Loucy (cell line): ENCODE data around the gene SEC14L1.

Source experiments
- H2AFZ ChIP-seq: fragments of 200-600 bp; sonication (generic); 2 replicates; pipeline ENCODE4 v1.6.0; 2016; ENCODE audit warnings: antibody characterized with exemption, mild to moderate bottlenecking, low read length, moderate library complexity
- H3F3A ChIP-seq: fragments of 200-600 bp; 2 replicates; pipeline ENCODE4 v1.6.0; 2016; ENCODE audit warnings: antibody characterized with exemption, low read depth, mild to moderate bottlenecking
- H3K27me3 ChIP-seq: fragments of 200-600 bp; sonication (generic); 2 replicates; pipeline ENCODE4 v1.6.1; 2014; ENCODE audit warnings: low read length, mild to moderate bottlenecking; ENCODE audit not compliant: insufficient read depth, poor library complexity, severe bottlenecking
- H3K36me3 ChIP-seq: fragments of 200-600 bp; sonication (generic); 2 replicates; pipeline ENCODE4 v1.6.1; 2016; ENCODE audit warnings: low read length; ENCODE audit not compliant: insufficient read depth
- H3K4me1 ChIP-seq: fragments of 200-600 bp; sonication (generic); 2 replicates; pipeline ENCODE4 v1.5.1; 2014; ENCODE audit warnings: low read length, mild to moderate bottlenecking; ENCODE audit not compliant: insufficient read depth, poor library complexity, severe bottlenecking
- H3K4me2 ChIP-seq: fragments of 200-600 bp; sonication (generic); 2 replicates; pipeline ENCODE4 v1.6.0; 2014; ENCODE audit warnings: antibody characterized with exemption, low read length, low read depth, mild to moderate bottlenecking; ENCODE audit not compliant: poor library complexity, severe bottlenecking
- H3K4me3 ChIP-seq: fragments of 200-600 bp; sonication (generic); 2 replicates; pipeline ENCODE4 v1.5.1; 2014; ENCODE audit warnings: low read length, mild to moderate bottlenecking, mixed read lengths; ENCODE audit not compliant: poor library complexity, severe bottlenecking
- H3K79me2 ChIP-seq: fragments of 200-600 bp; sonication (generic); 2 replicates; pipeline ENCODE4 v1.6.1; 2014; ENCODE audit warnings: low read length; ENCODE audit not compliant: insufficient read depth
- H3K9ac ChIP-seq: fragments of 200-600 bp; sonication (generic); 2 replicates; pipeline ENCODE4 v1.6.0; 2014; ENCODE audit warnings: mild to moderate bottlenecking, low read depth, low read length, moderate library complexity; ENCODE audit not compliant: poor library complexity, severe bottlenecking
- H3K9me2 ChIP-seq: fragments of 200-600 bp; sonication (generic); replicated peaks from 2 replicates; pipeline ENCODE4 v1.6.1; 2016; ENCODE audit warnings: low read depth, low read length, mixed read lengths
- H3K9me3 ChIP-seq: fragments of 200-600 bp; sonication (generic); 2 replicates; pipeline ENCODE4 v1.6.1; 2014; ENCODE audit warnings: mild to moderate bottlenecking, antibody characterized with exemption, low read length, low read depth; ENCODE audit not compliant: insufficient read depth
- H4K20me1 ChIP-seq: fragments of 200-600 bp; sonication (generic); 2 replicates; pipeline ENCODE4 v1.6.0; 2014; ENCODE audit warnings: antibody characterized with exemption, low read length, mild to moderate bottlenecking; ENCODE audit not compliant: insufficient read depth, poor library complexity, severe bottlenecking
- EZH2phosphoT487 ChIP-seq: fragments of 200-600 bp; IDR thresholded peaks from 2 replicates; pipeline ENCODE4 v1.6.1; 2018; ENCODE audit warnings: antibody characterized with exemption, mild to moderate bottlenecking, moderate library complexity, borderline replicate concordance
- TF ChIP-seq, protein P1 (sequence below): fragments of 200-600 bp; sonication (generic); conservative IDR thresholded peaks from 2 replicates; pipeline ENCODE4 v1.5.1; 2014; ENCODE audit warnings: mild to moderate bottlenecking, antibody characterized with exemption, low read length

SEC14L1 gene

GRCh38 chr17:77105706-77106105, 35.1 kb upstream of the SEC14L1 start:
- TF ChIP-seq, protein P1, sequence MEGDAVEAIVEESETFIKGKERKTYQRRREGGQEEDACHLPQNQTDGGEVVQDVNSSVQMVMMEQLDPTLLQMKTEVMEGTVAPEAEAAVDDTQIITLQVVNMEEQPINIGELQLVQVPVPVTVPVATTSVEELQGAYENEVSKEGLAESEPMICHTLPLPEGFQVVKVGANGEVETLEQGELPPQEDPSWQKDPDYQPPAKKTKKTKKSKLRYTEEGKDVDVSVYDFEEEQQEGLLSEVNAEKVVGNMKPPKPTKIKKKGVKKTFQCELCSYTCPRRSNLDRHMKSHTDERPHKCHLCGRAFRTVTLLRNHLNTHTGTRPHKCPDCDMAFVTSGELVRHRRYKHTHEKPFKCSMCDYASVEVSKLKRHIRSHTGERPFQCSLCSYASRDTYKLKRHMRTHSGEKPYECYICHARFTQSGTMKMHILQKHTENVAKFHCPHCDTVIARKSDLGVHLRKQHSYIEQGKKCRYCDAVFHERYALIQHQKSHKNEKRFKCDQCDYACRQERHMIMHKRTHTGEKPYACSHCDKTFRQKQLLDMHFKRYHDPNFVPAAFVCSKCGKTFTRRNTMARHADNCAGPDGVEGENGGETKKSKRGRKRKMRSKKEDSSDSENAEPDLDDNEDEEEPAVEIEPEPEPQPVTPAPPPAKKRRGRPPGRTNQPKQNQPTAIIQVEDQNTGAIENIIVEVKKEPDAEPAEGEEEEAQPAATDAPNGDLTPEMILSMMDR: no peak
- TF ChIP-seq EZH2phosphoT487: no peak
- H2AFZ ChIP-seq: no peak overlapping the region

GRCh38 chr17:77106874-77107358, 33.9 kb upstream of the SEC14L1 start:
- H3K9me3 ChIP-seq: no peaks in the 10 kb centered on the region
- H3K4me3 ChIP-seq: no peak overlapping the region
- no peak overlapping the region for H2AFZ ChIP-seq
- H3K4me1 ChIP-seq: peaks cover 14% of the 10 kb centered on the region
- H3K36me3 ChIP-seq: no peaks in the 10 kb centered on the region
- H3F3A ChIP-seq: no peaks in the 10 kb centered on the region
- no peak overlapping the region for H3K9ac ChIP-seq
- H4K20me1 ChIP-seq: no peaks in the 10 kb centered on the region
- TF ChIP-seq EZH2phosphoT487: no peak
- TF ChIP-seq, protein P1: no peak
- no peaks in the 10 kb centered on the region for H3K79me2 ChIP-seq
- H3K4me2 ChIP-seq: no peak overlapping the region
- H3K27me3 ChIP-seq: no peaks in the 10 kb centered on the region
- H3K9me2 ChIP-seq: no peaks in the 10 kb centered on the region

More at GRCh38 chr17:77105706-77106105, 35.1 kb upstream of the SEC14L1 start:
- H3K4me1 ChIP-seq: peaks cover 14% of the 10 kb centered on the region
- H3K9ac ChIP-seq: no peak overlapping the region
- no peak overlapping the region for H3K4me3 ChIP-seq
- no peak overlapping the region for H3K4me2 ChIP-seq
- H3K27me3 ChIP-seq: no peaks in the 10 kb centered on the region
- no peaks in the 10 kb centered on the region for H3K79me2 ChIP-seq
- H3K9me2 ChIP-seq: no peaks in the 10 kb centered on the region
- no peaks in the 10 kb centered on the region for H3K9me3 ChIP-seq
- no peaks in the 10 kb centered on the region for H4K20me1 ChIP-seq
- no peaks in the 10 kb centered on the region for H3F3A ChIP-seq
- H3K36me3 ChIP-seq: no peaks in the 10 kb centered on the region

GRCh38 chr17:77107506-77108433, 33.0 kb upstream of the SEC14L1 start:
- no peak overlapping the region for H3K4me2 ChIP-seq
- TF ChIP-seq, protein P1: no peak
- no peak for TF ChIP-seq EZH2phosphoT487
- no peaks in the 10 kb centered on the region for H3K27me3 ChIP-seq
- H3K9ac ChIP-seq: no peak overlapping the region
- H3K4me3 ChIP-seq: no peak overlapping the region
- H3K9me3 ChIP-seq: no peaks in the 10 kb centered on the region
- H2AFZ ChIP-seq: no peak overlapping the region
- H3K4me1 ChIP-seq: peaks cover 14% of the 10 kb centered on the region
- H3K36me3 ChIP-seq: no peaks in the 10 kb centered on the region
- H4K20me1 ChIP-seq: no peaks in the 10 kb centered on the region
- H3F3A ChIP-seq: no peaks in the 10 kb centered on the region
- H3K9me2 ChIP-seq: no peaks in the 10 kb centered on the region
- H3K79me2 ChIP-seq: no peaks in the 10 kb centered on the region
